HUES48 (cell line): ENCODE results near the gene KIF5C.
"Not testable (repeated sequence)": the region's sequence is repeated elsewhere in the genome, so short reads cannot be mapped to it uniquely, and the experiment has no call there.

Source experiments
- H3K27ac ChIP-seq: one replicate; pipeline ENCODE4 v1.7.0; 2013; ENCODE audit warnings: low read depth, low read length, inconsistent platforms
- H3K27me3 ChIP-seq: 2 replicates; pipeline ENCODE4 v1.6.1; 2013; ENCODE audit warnings: mild to moderate bottlenecking, low read length; ENCODE audit not compliant: control insufficient read depth, insufficient read depth
- H3K36me3 ChIP-seq: 2 replicates; pipeline ENCODE4 v1.6.1; 2013; ENCODE audit warnings: low read length; ENCODE audit not compliant: control insufficient read depth, insufficient read depth
- H3K4me1 ChIP-seq: 2 replicates; pipeline ENCODE4 v1.6.1; 2013; ENCODE audit warnings: mild to moderate bottlenecking, low read length; ENCODE audit not compliant: control insufficient read depth, insufficient read depth
- H3K4me3 ChIP-seq: 2 replicates; pipeline ENCODE4 v1.5.1; 2013; ENCODE audit warnings: mild to moderate bottlenecking, low read depth, low read length
- H3K9ac ChIP-seq: 2 replicates; pipeline ENCODE4 v1.6.1; 2013; ENCODE audit warnings: mild to moderate bottlenecking, low read depth, low read length, moderate library complexity
- H3K9me3 ChIP-seq: 2 replicates; pipeline ENCODE4 v1.6.1; 2013; ENCODE audit warnings: low read length; ENCODE audit not compliant: control insufficient read depth, insufficient read depth

KIF5C gene

DNA sequence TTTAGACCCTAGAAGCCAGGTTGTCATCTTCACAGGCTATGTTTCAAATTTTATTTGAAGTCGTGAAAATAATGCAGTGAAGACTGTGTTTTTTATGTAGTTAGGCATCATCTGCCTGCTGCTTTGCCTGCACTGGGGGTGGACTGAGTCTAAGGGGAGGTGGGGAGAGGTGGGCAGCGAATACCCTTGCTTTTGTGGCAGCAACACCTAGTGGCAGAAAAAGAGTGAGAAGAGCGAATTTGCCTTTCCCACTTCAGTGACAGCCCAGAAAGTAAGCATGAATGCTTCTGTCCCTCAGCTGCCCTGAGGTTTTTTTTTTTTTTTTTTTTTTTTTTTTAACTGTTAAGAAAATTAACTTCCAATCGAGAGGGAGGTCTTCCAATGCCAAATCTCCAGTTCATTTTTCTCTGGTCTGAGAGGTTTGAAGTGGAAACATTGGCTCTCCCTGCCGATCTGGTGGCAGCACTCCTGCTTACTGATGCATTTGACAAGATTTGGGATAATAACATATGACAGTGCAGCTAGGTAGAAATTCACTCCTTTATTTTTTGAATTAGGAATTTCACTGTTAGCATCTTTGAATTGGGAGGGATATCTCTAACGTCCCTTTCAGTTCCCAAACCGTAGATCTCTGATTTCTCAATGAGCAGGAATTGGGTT, 103.1 kb downstream of the KIF5C start:
- Histone ChIP-seq H3K36me3 (peaks cover 54% of the 10 kb centered on the region), H3K9me3 (no peaks in the 10 kb centered on the region), H3K9ac (no peak overlapping the region), H3K27me3 (no peaks in the 10 kb centered on the region), H3K27ac (no peak overlapping the region), H3K4me1 (peaks cover 22% of the 10 kb centered on the region), H3K4me3 (no peak overlapping the region)

DNA sequence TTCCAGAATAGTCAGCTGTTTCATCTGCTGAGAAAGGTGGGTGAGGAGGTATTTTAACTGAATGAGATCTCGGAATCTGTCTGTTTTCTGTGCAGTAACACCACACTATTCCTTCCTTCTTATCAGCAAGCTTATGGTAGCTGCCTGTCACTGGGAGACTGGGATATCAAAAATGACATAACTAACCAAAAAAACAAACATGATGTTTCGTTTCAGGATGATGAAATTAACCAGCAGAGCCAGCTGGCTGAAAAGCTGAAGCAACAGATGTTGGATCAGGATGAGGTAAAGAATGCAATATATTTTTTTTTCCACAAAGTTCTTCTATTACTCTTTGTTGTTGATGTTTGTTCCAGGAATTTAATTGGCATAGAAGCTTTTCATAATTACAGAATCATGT, 103.7 kb downstream of the KIF5C start:
- Histone ChIP-seq H3K9ac (no peak overlapping the region), H3K36me3 (peaks cover 57% of the 10 kb centered on the region)

DNA sequence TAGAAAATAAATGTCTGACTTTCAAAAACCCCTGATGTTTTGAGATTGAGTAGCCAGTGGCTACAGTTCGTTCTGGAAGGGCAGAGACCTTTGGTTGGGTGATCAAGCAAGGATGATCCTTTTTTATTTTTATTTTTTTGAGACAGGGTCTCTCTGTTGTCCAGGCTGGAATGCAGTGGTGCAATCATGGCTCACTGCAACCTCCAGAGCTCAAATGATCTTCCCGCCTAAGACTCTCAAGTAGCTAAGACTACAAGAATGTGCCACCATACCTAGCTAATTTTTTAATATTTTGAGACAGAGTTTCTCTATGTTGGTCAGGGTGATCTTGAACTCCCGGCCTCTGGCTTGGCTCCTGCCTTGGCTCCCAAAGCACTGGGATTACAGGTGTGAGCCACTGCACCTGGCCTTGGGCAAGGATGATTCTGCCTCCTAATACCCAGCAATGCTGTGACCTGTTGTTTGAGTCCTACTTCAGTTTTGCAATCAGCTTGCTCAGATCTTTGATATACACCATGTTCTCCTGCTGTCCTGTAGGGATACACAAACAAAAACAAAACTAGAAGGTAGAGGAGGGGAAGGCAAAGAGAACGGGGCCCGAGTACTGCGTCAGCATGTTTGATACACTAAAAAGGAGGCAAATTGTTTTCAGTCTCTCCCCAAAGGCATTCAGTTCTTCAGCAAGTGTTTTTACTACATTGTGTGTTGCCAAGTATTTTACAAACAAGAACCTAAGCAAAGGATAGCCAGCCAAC, 104.3 kb downstream of the KIF5C start:
- peaks cover 63% of the 10 kb centered on the region for H3K36me3 ChIP-seq
- H3K27ac ChIP-seq: peak overlapping the region; percentile 37
- no peaks in the 10 kb centered on the region for H3K9me3 ChIP-seq
- H3K4me3 ChIP-seq: no peak overlapping the region
- no peaks in the 10 kb centered on the region for H3K27me3 ChIP-seq
- H3K9ac ChIP-seq: no peak overlapping the region
- peaks cover 10% of the 10 kb centered on the region for H3K4me1 ChIP-seq

More for the DNA sequence above, 103.7 kb downstream of the KIF5C start:
- no peaks in the 10 kb centered on the region for H3K27me3 ChIP-seq
- H3K27ac ChIP-seq: no peak overlapping the region
- no peak overlapping the region for H3K4me3 ChIP-seq
- peaks cover 17% of the 10 kb centered on the region for H3K4me1 ChIP-seq
- H3K9me3 ChIP-seq: no peaks in the 10 kb centered on the region

DNA sequence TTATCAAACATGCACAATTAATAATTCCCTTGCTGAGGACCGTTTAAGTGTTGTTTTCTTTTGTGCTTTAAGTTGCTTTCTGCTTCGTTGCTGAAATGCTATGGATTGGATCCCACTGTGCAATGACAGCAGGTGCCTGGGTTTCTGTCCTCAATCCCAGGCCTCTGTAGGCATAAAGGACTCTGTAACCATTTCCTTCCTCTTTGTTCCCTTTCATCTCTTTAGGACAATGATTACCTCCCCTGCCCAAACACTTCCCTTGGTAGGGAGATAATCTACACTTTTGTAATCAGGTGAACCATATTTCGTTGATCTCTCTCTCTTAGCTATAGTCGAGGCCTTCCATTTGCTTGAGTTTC, 104.9 kb downstream of the KIF5C start:
- no peaks in the 10 kb centered on the region for H3K9me3 ChIP-seq
- H3K4me1 ChIP-seq: peaks cover 5% of the 10 kb centered on the region; the same call in 1 of the 2 replicates
- H3K27me3 ChIP-seq: no peaks in the 10 kb centered on the region
- peak overlapping the region; percentile 37 for H3K27ac ChIP-seq
- no peak overlapping the region for H3K9ac ChIP-seq
- H3K36me3 ChIP-seq: peaks cover 66% of the 10 kb centered on the region
- no peak overlapping the region for H3K4me3 ChIP-seq

DNA sequence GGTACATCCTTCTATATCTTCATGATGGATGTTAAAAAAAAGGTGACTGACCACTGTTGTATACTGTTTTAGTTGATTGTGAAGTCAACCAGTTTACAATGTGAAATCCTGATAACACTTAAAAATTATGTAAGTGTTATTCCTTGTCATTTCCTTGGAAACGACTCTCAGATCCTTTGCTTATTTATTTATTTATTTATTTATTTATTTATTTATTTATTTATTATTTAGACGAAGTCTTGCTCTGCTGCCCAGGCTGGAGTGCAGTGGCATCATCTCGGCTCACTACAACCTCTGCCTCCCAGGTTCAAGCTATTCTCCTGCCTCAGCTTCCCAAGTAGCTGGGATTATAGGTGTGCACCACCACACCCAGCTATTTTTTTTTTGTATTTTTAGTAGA, 105.5 kb downstream of the KIF5C start:
- H3K27ac ChIP-seq, H3K4me3 ChIP-seq, H3K27me3 ChIP-seq, H3K9ac ChIP-seq, H3K4me1 ChIP-seq, H3K9me3 ChIP-seq: not testable (repeated sequence)
- peaks cover 67% of the 10 kb centered on the region for H3K36me3 ChIP-seq

DNA sequence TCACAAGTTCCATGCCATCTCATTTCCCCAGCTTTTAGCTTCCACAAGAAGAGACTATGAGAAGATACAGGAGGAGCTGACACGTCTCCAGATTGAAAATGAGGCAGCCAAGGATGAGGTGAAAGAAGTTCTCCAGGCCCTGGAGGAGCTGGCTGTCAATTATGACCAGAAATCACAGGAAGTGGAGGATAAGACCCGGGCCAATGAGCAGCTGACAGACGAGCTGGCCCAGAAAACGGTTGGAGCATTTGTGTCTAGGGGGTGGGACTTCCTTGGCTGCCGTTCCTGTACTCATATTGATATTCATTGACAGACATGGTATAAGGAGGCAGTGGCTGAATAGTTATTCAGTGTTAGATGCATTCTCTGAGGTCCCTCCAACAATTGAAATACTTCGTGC, 106.3 kb downstream of the KIF5C start:
- Histone ChIP-seq H3K4me1 (0 out of 2 replicates have a peak, but pooled peaks cover 5% of the 10 kb centered on the region), H3K9ac (no peak overlapping the region), H3K4me3 (no peak overlapping the region), H3K36me3 (peaks cover 70% of the 10 kb centered on the region), H3K27me3 (no peaks in the 10 kb centered on the region), H3K9me3 (no peaks in the 10 kb centered on the region), H3K27ac (no peak overlapping the region)

DNA sequence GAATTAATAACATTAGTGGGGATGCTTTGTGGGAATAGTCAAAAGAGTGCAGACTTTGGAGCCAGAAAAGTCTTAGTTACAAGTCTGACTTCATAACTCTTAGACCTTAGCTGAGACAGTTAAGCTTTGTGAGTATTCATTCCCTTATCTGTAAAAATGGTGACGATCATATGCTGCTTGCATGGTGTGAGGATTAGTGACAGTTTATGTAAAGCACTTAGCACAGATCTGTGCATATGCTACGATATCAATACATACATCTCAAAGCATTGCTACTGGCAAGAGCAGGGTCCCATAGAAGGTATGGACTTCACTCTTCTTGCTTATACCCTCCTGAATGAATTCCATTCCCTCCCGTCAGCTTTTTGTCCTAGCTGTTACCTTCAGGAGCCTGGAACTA, 106.8 kb downstream of the KIF5C start:
- H3K9me3 ChIP-seq: no peaks in the 10 kb centered on the region
- 0 out of 2 replicates have a peak, but pooled peaks cover 5% of the 10 kb centered on the region for H3K4me1 ChIP-seq
- no peak overlapping the region for H3K9ac ChIP-seq
- H3K4me3 ChIP-seq: no peak overlapping the region
- H3K27ac ChIP-seq: no peak overlapping the region
- no peaks in the 10 kb centered on the region for H3K27me3 ChIP-seq
- peaks cover 75% of the 10 kb centered on the region for H3K36me3 ChIP-seq

DNA sequence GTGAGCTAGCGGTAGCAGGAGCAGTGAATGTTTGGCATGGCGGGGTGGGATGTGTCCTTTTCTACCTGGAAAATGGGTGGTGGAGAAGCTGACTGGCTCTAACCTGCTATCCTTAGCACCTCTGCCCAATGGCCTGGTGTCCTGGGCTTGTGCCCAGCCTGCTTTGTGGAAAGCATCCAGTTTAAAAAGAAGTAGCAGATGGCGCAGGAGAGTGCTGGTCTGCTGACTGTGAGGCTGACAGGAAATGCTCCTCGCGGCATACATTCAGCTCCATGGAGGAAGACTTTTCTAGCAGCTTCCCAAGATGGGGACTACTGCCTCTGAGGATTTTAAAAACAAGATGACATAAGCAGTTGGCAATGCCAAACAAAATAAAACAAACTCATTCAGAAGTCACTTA, 107.3 kb downstream of the KIF5C start:
- Histone ChIP-seq H3K4me1 (0 out of 2 replicates have a peak, but pooled peaks cover 5% of the 10 kb centered on the region), H3K4me3 (no peak overlapping the region), H3K9ac (no peak overlapping the region), H3K27ac (no peak overlapping the region), H3K36me3 (peaks cover 77% of the 10 kb centered on the region), H3K27me3 (no peaks in the 10 kb centered on the region), H3K9me3 (no peaks in the 10 kb centered on the region)

DNA sequence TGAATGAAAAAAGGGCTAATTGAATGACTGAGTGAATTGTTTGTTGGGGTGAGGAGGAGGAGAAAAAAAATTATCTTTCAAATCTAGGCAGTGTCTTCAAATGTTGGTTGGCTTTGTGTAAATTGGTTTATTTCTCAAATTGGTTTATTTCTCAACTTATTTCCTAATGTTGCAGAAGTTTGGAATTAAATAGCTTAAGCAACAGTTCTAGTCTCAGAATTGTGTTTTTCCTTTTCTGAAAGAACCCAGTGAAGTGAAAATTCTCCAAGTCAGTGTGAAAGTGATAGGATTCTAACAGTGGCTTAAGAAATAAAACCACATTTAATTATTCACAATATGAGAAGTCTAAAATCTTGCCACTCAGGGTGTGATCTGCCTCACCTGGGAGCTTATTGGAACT, 108.9 kb downstream of the KIF5C start:
- H3K27me3 ChIP-seq: no peaks in the 10 kb centered on the region
- H3K4me1 ChIP-seq: 0 out of 2 replicates have a peak, but pooled peaks cover 5% of the 10 kb centered on the region
- H3K9ac ChIP-seq: no peak overlapping the region
- H3K36me3 ChIP-seq: peaks cover 81% of the 10 kb centered on the region
- H3K27ac ChIP-seq: no peak overlapping the region
- no peaks in the 10 kb centered on the region for H3K9me3 ChIP-seq
- H3K4me3 ChIP-seq: no peak overlapping the region

DNA sequence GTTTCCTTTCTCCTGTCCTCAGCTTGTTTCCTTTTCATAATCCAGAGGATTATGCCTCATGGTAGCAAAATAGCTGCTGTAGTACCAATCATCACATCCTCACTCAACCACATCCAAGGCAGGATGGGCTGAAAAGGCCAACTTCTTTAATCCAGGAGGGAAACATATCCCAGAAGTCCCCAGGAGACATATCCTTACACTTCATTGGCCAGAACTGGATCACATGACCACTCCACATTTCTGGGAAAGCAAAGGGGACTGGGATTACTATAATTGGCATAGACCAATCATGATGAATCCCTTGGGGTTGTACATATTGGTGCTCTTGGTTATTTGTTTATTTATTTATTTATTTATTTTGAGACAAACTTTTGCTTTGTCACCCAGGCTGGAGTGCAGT, 109.4 kb downstream of the KIF5C start:
- Histone ChIP-seq H3K4me3 (no peak overlapping the region), H3K9me3 (no peaks in the 10 kb centered on the region), H3K27me3 (no peaks in the 10 kb centered on the region), H3K36me3 (peaks cover 77% of the 10 kb centered on the region), H3K9ac (no peak overlapping the region), H3K4me1 (0 out of 2 replicates have a peak, but pooled peaks cover 5% of the 10 kb centered on the region), H3K27ac (no peak overlapping the region)

DNA sequence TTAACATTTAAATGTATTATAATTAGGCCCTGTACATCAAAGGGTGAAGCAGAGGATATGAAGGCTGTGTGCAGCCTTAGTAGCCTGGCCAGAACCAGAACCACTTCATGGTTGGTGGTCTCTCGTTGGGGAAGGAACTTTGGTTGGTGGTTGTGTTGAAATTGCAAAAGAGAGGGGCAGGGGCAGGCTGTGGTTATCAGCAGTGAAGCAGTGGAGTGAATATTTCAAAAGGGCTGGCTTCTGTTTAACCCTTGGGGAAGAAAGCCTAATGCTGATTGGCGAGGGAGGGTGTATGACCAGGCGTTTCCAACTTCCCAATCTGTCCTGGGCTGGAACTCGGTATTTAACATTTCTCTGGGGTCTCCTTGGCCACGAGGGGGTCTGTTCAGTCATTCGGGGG, 112.3 kb downstream of the KIF5C start:
- Histone ChIP-seq H3K36me3 (peaks cover 72% of the 10 kb centered on the region), H3K9ac (no peak overlapping the region), H3K4me1 (no peaks in the 10 kb centered on the region), H3K27ac (no peak overlapping the region), H3K9me3 (no peaks in the 10 kb centered on the region), H3K27me3 (no peaks in the 10 kb centered on the region), H3K4me3 (no peak overlapping the region)
